Measurements from ENCODE around the gene SPTBN5. TPM values are rescaled to one million over a fixed set of nuclear protein-coding genes. Genes with fewer than 3 reads are reported as not detected.

Gene SPTBN5
- total RNA-seq, 1 experiment from 2014 or later: 0.84 TPM

DNA sequence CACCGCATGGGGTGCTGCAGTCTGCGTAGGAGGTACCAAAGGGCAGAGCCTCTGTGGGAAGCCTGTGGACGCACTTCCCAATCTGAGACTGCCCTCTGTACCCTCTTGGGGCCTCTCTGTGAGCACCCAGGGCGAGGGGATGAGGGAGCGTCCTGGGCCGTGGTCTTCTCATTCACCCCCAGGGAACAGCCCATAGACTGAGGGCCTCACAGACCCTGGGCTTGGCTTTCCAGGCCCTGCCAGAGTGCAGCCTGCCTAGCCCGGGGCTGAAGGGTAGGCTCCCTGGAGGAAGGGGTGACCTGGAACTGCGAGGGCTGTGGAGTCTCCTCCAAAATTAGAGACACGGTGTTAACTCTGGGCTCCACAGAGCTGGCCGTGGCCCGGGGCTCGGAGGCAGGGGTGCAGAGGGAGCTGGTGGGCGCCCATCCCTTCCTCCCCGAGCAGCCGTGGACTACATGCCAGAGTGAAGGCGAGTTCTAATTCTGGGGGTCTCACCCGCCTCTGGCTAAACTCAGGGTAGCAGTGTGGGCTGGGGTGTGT is 468 bp upstream of the SPTBN5 start:
- peak overlapping the region; percentile 76 for H3K4me2 ChIP-seq (ENCODE audit: low read length)
- DNase-seq: no peak
- H3K9me3 ChIP-seq (ENCODE audit: low read length): no peaks in the 10 kb centered on the region
- H3K9ac ChIP-seq (ENCODE audit: low read length): peak overlapping the region; percentile 66
- peak overlapping the region; percentile 34; the same call in 1 of the 2 replicates for H2AFZ ChIP-seq (ENCODE audit: low read length)
- H3K79me2 ChIP-seq (ENCODE audit: low read length): no peaks in the 10 kb centered on the region
- H3F3A ChIP-seq (ENCODE audit: low read length, unreplicated experiment): no peaks in the 10 kb centered on the region
- no peaks in the 10 kb centered on the region for H4K20me1 ChIP-seq (ENCODE audit: low read length)
- BruUV-seq (replicated peaks): no TSS peak
- ChIA-PET POLR2A (ENCODE audit: unreplicated experiment) (no interaction called here), CTCF (interaction anchor here (1.5 kb wide), 1 partner anchor 78 kb away, joined by 5 read pairs; the partner anchor contains the start of gene EHD4)
- no peaks in the 10 kb centered on the region for H3K27me3 ChIP-seq (ENCODE audit: low read length)
- H3K36me3 ChIP-seq (ENCODE audit: low read depth, low read length): peaks cover 4% of the 10 kb centered on the region
- intact Hi-C loops (cut with micrococcal nuclease): loop anchor here (2.0 kb wide), 1 partner anchor 66 kb away; the partner anchor contains the start of gene JMJD7
- peaks cover 20% of the 10 kb centered on the region for H3K4me1 ChIP-seq (ENCODE audit: insufficient read depth, low read length)
- peak overlapping the region; percentile 86 for H3K27ac ChIP-seq (ENCODE audit: low read length)
- no peak; the same call in 1 of the 2 replicates for ATAC-seq
- H3K4me3 ChIP-seq (ENCODE audit: low read length): peak overlapping the region; percentile 53; the same call in 1 of the 2 replicates
- TF ChIP-seq, protein P1, sequence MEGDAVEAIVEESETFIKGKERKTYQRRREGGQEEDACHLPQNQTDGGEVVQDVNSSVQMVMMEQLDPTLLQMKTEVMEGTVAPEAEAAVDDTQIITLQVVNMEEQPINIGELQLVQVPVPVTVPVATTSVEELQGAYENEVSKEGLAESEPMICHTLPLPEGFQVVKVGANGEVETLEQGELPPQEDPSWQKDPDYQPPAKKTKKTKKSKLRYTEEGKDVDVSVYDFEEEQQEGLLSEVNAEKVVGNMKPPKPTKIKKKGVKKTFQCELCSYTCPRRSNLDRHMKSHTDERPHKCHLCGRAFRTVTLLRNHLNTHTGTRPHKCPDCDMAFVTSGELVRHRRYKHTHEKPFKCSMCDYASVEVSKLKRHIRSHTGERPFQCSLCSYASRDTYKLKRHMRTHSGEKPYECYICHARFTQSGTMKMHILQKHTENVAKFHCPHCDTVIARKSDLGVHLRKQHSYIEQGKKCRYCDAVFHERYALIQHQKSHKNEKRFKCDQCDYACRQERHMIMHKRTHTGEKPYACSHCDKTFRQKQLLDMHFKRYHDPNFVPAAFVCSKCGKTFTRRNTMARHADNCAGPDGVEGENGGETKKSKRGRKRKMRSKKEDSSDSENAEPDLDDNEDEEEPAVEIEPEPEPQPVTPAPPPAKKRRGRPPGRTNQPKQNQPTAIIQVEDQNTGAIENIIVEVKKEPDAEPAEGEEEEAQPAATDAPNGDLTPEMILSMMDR (conservative IDR thresholded peaks at IDR 0.05; ENCODE audit: low read depth, low read length): no peak
- TF ChIP-seq EZH2 (IDR thresholded peaks at IDR 0.05; ENCODE audit: low read length, unreplicated experiment) (no peak), EZH2phosphoT487 (IDR thresholded peaks at IDR 0.05; ENCODE audit: borderline replicate concordance, low read length) (no peak)
- H3K9me2 ChIP-seq (replicated peaks; ENCODE audit: low read length): no peaks in the 10 kb centered on the region

DNA sequence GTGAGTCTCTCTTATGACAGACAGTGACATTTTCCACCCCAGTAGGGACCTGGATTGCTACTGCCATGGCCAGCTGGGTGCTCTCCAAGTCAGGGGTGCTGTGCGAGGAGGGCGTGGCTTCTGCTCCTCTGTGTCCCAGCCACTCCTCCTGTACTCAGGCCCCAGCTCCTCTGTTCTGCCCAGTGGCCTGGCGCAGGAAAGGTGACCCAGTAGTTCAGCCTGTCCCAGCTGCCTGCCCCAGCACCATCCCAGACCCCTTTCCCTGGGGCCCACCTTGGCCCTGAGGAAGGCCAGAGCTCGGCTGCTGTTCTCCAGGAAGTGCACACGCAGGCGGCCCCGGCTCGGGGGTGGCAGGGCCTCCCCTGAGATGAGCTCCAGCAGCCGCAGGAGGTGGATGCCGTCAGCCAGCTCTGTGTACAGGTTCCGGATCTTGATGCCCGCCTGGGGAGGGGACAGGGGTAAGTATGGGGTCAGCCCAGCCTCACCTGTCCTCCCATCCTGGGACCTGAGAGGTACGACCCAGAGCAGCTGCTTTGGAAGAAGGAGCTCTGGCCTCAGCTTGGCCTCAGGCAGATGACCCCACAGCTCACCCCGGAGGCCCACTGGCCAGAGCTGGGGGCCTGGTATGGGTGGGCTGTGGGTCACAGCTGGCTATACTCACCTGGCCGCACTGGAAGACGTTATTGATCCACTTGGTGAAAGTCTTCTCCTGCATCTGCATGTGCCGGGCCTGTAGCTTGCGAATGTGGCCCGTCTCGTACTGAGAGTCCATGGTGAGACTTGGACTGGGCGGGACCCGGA is 1.0 kb downstream of the SPTBN5 start:
- Histone ChIP-seq H3K36me3 (ENCODE audit: low read depth, low read length) (no peaks in the 10 kb centered on the region; the same call in 1 of the 2 replicates), H3K4me2 (ENCODE audit: low read length) (no peak overlapping the region), H3K9ac (ENCODE audit: low read length) (no peak overlapping the region), H3K4me3 (ENCODE audit: low read length) (no peak overlapping the region), H3K4me1 (ENCODE audit: insufficient read depth, low read length) (peaks cover 20% of the 10 kb centered on the region), H3F3A (ENCODE audit: low read length, unreplicated experiment) (no peaks in the 10 kb centered on the region), H3K27ac (ENCODE audit: low read length) (no peak overlapping the region), H4K20me1 (ENCODE audit: low read length) (no peaks in the 10 kb centered on the region), H3K27me3 (ENCODE audit: low read length) (no peaks in the 10 kb centered on the region), H2AFZ (ENCODE audit: low read length) (no peak overlapping the region), H3K79me2 (ENCODE audit: low read length) (no peaks in the 10 kb centered on the region), H3K9me2 (replicated peaks; ENCODE audit: low read length) (no peaks in the 10 kb centered on the region), H3K9me3 (ENCODE audit: low read length) (no peaks in the 10 kb centered on the region)
- CTCF ChIA-PET: interaction anchor here (0.6 kb wide), 1 partner anchor 197 kb away, joined by 4 read pairs; no protein-coding TSS in a partner anchor
- ATAC-seq: no peak
- intact Hi-C loops (cut with micrococcal nuclease): no loop called here
- BruUV-seq (replicated peaks): no TSS peak
- no peak for DNase-seq
- TF ChIP-seq, protein P1 (conservative IDR thresholded peaks at IDR 0.05; ENCODE audit: low read depth, low read length): no peak
- TF ChIP-seq EZH2phosphoT487 (IDR thresholded peaks at IDR 0.05; ENCODE audit: borderline replicate concordance, low read length) (no peak), EZH2 (IDR thresholded peaks at IDR 0.05; ENCODE audit: low read length, unreplicated experiment) (no peak)
- POLR2A ChIA-PET (ENCODE audit: unreplicated experiment): no interaction called here

Data from PC-3 (cell line).